Esophagus squamous epithelium (tissue), 4 donors: Measurements from ENCODE around the gene MAMDC2.

Experiments used
- POLR2A ChIP-seq, 4 donors: fragments of 450-650 bp; IDR thresholded peaks; one replicate each; pipeline ENCODE4 v1.6.1; 2017; ENCODE audit warnings: antibody characterized with exemption in 4 of 4, mild to moderate bottlenecking in 4 of 4, moderate library complexity in 3 of 4
- TF ChIP-seq, protein P1 (sequence below), 6 experiments: fragments of 450-650 bp in 4 of 6; fragments of 200-600 bp in 2 of 6; sonication (generic) in 2 of 6; IDR thresholded peaks; one replicate each; pipeline ENCODE4 v1.5.1; 2016 to 2019; ENCODE audit warnings: antibody characterized with exemption in 6 of 6, mild to moderate bottlenecking in 4 of 6, moderate library complexity in 4 of 6

DNA sequence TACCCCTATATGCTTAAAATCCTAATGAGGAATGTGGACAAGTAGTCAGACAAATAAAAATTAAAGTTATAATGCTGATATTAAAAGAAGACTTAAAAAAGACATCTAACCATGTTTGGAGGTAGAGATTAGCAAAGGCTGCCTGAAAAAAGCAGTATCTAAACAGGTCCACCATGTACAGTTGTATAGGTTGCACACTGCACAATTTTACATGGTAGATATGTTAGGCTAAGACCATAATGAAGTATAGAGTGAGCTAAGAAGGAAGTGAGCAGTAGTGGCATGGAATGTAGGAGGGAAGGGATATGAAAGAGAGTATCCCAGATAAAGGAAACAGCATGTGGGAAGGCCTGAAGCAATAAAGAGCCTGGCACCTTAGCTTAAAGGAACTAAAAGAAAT, 51.1 kb downstream of the MAMDC2 start:
- TF ChIP-seq, protein P1, sequence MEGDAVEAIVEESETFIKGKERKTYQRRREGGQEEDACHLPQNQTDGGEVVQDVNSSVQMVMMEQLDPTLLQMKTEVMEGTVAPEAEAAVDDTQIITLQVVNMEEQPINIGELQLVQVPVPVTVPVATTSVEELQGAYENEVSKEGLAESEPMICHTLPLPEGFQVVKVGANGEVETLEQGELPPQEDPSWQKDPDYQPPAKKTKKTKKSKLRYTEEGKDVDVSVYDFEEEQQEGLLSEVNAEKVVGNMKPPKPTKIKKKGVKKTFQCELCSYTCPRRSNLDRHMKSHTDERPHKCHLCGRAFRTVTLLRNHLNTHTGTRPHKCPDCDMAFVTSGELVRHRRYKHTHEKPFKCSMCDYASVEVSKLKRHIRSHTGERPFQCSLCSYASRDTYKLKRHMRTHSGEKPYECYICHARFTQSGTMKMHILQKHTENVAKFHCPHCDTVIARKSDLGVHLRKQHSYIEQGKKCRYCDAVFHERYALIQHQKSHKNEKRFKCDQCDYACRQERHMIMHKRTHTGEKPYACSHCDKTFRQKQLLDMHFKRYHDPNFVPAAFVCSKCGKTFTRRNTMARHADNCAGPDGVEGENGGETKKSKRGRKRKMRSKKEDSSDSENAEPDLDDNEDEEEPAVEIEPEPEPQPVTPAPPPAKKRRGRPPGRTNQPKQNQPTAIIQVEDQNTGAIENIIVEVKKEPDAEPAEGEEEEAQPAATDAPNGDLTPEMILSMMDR (IDR thresholded peaks at IDR 0.05), result no peak
- TF ChIP-seq POLR2A (IDR thresholded peaks at IDR 0.05), result no peak
